ENCODE results near the gene CYGB.

The CYGB gene

GRCh38 chr17:76575570-76575969 lies 38.1 kb upstream of the CYGB start:
- Histone ChIP-seq H3K9me3 (ENCODE audit: control insufficient read depth, insufficient read depth, low read length) (no peaks in the 10 kb centered on the region), H3K27me3 (ENCODE audit: control insufficient read depth, insufficient read depth, low read length) (peaks cover 8% of the 10 kb centered on the region), H3K4me3 (ENCODE audit: low read depth, low read length) (no peak overlapping the region), H3K4me1 (ENCODE audit: control insufficient read depth, insufficient read depth, low read length) (no peaks in the 10 kb centered on the region), H3K36me3 (ENCODE audit: control insufficient read depth, insufficient read depth, low read length) (no peaks in the 10 kb centered on the region), H3K9ac (ENCODE audit: low read depth, low read length) (no peak overlapping the region)

GRCh38 chr17:76574166-76574565 lies 36.7 kb upstream of the CYGB start:
- Histone ChIP-seq H3K36me3 (ENCODE audit: control insufficient read depth, insufficient read depth, low read length) (no peaks in the 10 kb centered on the region), H3K4me3 (ENCODE audit: low read depth, low read length) (no peak overlapping the region), H3K9me3 (ENCODE audit: control insufficient read depth, insufficient read depth, low read length) (no peaks in the 10 kb centered on the region), H3K9ac (ENCODE audit: low read depth, low read length) (no peak overlapping the region), H3K4me1 (ENCODE audit: control insufficient read depth, insufficient read depth, low read length) (peaks cover 5% of the 10 kb centered on the region), H3K27me3 (ENCODE audit: control insufficient read depth, insufficient read depth, low read length) (peaks cover 7% of the 10 kb centered on the region)

GRCh38 chr17:76573096-76573495 lies 35.6 kb upstream of the CYGB start:
- no peak overlapping the region for H3K9ac ChIP-seq (ENCODE audit: low read depth, low read length)
- H3K36me3 ChIP-seq (ENCODE audit: control insufficient read depth, insufficient read depth, low read length), result no peaks in the 10 kb centered on the region
- H3K4me1 ChIP-seq (ENCODE audit: control insufficient read depth, insufficient read depth, low read length), result peaks cover 8% of the 10 kb centered on the region
- no peaks in the 10 kb centered on the region for H3K9me3 ChIP-seq (ENCODE audit: control insufficient read depth, insufficient read depth, low read length)
- H3K4me3 ChIP-seq (ENCODE audit: low read depth, low read length), result no peak overlapping the region
- no peaks in the 10 kb centered on the region for H3K27me3 ChIP-seq (ENCODE audit: control insufficient read depth, insufficient read depth, low read length)

GRCh38 chr17:76572201-76572910 lies 34.8 kb upstream of the CYGB start:
- H3K9me3 ChIP-seq (ENCODE audit: control insufficient read depth, insufficient read depth, low read length), result no peaks in the 10 kb centered on the region

GRCh38 chr17:76570877-76571471 lies 33.5 kb upstream of the CYGB start:
- H3K4me1 ChIP-seq (ENCODE audit: control insufficient read depth, insufficient read depth, low read length), result peaks cover 18% of the 10 kb centered on the region
- H3K4me3 ChIP-seq (ENCODE audit: low read depth, low read length), result no peak overlapping the region
- no peaks in the 10 kb centered on the region for H3K27me3 ChIP-seq (ENCODE audit: control insufficient read depth, insufficient read depth, low read length)
- no peaks in the 10 kb centered on the region for H3K9me3 ChIP-seq (ENCODE audit: control insufficient read depth, insufficient read depth, low read length)
- no peak overlapping the region for H3K9ac ChIP-seq (ENCODE audit: low read depth, low read length)
- H3K36me3 ChIP-seq (ENCODE audit: control insufficient read depth, insufficient read depth, low read length), result peaks cover 4% of the 10 kb centered on the region

More at GRCh38 chr17:76572201-76572910, 34.8 kb upstream of the CYGB start:
- Histone ChIP-seq H3K4me3 (ENCODE audit: low read depth, low read length) (no peak overlapping the region), H3K4me1 (ENCODE audit: control insufficient read depth, insufficient read depth, low read length) (peaks cover 14% of the 10 kb centered on the region), H3K27me3 (ENCODE audit: control insufficient read depth, insufficient read depth, low read length) (no peaks in the 10 kb centered on the region), H3K36me3 (ENCODE audit: control insufficient read depth, insufficient read depth, low read length) (no peaks in the 10 kb centered on the region), H3K9ac (ENCODE audit: low read depth, low read length) (no peak overlapping the region)

GRCh38 chr17:76570457-76570856 lies 32.9 kb upstream of the CYGB start:
- Histone ChIP-seq H3K36me3 (ENCODE audit: control insufficient read depth, insufficient read depth, low read length) (peaks cover 8% of the 10 kb centered on the region), H3K9me3 (ENCODE audit: control insufficient read depth, insufficient read depth, low read length) (no peaks in the 10 kb centered on the region), H3K9ac (ENCODE audit: low read depth, low read length) (no peak overlapping the region), H3K4me1 (ENCODE audit: control insufficient read depth, insufficient read depth, low read length) (peaks cover 18% of the 10 kb centered on the region), H3K4me3 (ENCODE audit: low read depth, low read length) (no peak overlapping the region), H3K27me3 (ENCODE audit: control insufficient read depth, insufficient read depth, low read length) (no peaks in the 10 kb centered on the region)

GRCh38 chr17:76569607-76570279 lies 32.2 kb upstream of the CYGB start:
- H3K36me3 ChIP-seq (ENCODE audit: control insufficient read depth, insufficient read depth, low read length), result peaks cover 16% of the 10 kb centered on the region
- no peaks in the 10 kb centered on the region for H3K27me3 ChIP-seq (ENCODE audit: control insufficient read depth, insufficient read depth, low read length)
- H3K9me3 ChIP-seq (ENCODE audit: control insufficient read depth, insufficient read depth, low read length), result no peaks in the 10 kb centered on the region
- H3K4me3 ChIP-seq (ENCODE audit: low read depth, low read length), result no peak overlapping the region
- H3K9ac ChIP-seq (ENCODE audit: low read depth, low read length), result no peak overlapping the region
- H3K4me1 ChIP-seq (ENCODE audit: control insufficient read depth, insufficient read depth, low read length), result peaks cover 18% of the 10 kb centered on the region

GRCh38 chr17:76568811-76569221 lies 31.3 kb upstream of the CYGB start:
- Histone ChIP-seq H3K27me3 (ENCODE audit: control insufficient read depth, insufficient read depth, low read length) (no peaks in the 10 kb centered on the region), H3K4me3 (ENCODE audit: low read depth, low read length) (no peak overlapping the region), H3K9me3 (ENCODE audit: control insufficient read depth, insufficient read depth, low read length) (no peaks in the 10 kb centered on the region), H3K9ac (ENCODE audit: low read depth, low read length) (no peak overlapping the region), H3K4me1 (ENCODE audit: control insufficient read depth, insufficient read depth, low read length) (peaks cover 18% of the 10 kb centered on the region), H3K36me3 (ENCODE audit: control insufficient read depth, insufficient read depth, low read length) (peaks cover 19% of the 10 kb centered on the region)

- Histone ChIP-seq H3K4me3 (ENCODE audit: low read depth, low read length) (no peak overlapping the region), H3K4me1 (ENCODE audit: control insufficient read depth, insufficient read depth, low read length) (peaks cover 18% of the 10 kb centered on the region), H3K9ac (ENCODE audit: low read depth, low read length) (no peak overlapping the region), H3K36me3 (ENCODE audit: control insufficient read depth, insufficient read depth, low read length) (peaks cover 21% of the 10 kb centered on the region), H3K9me3 (ENCODE audit: control insufficient read depth, insufficient read depth, low read length) (no peaks in the 10 kb centered on the region), H3K27me3 (ENCODE audit: control insufficient read depth, insufficient read depth, low read length) (no peaks in the 10 kb centered on the region)
These were observed 30.3 kb upstream of the CYGB start for GRCh38 chr17:76567634-76568432.

- Histone ChIP-seq H3K9me3 (ENCODE audit: control insufficient read depth, insufficient read depth, low read length) (no peaks in the 10 kb centered on the region), H3K4me3 (ENCODE audit: low read depth, low read length) (no peak overlapping the region), H3K9ac (ENCODE audit: low read depth, low read length) (no peak overlapping the region), H3K36me3 (ENCODE audit: control insufficient read depth, insufficient read depth, low read length) (peaks cover 26% of the 10 kb centered on the region), H3K4me1 (ENCODE audit: control insufficient read depth, insufficient read depth, low read length) (peaks cover 18% of the 10 kb centered on the region), H3K27me3 (ENCODE audit: control insufficient read depth, insufficient read depth, low read length) (no peaks in the 10 kb centered on the region)
These were observed 29.5 kb upstream of the CYGB start for GRCh38 chr17:76566988-76567431.

- H3K4me1 ChIP-seq (ENCODE audit: control insufficient read depth, insufficient read depth, low read length), result peaks cover 19% of the 10 kb centered on the region
- no peaks in the 10 kb centered on the region for H3K27me3 ChIP-seq (ENCODE audit: control insufficient read depth, insufficient read depth, low read length)
- H3K9ac ChIP-seq (ENCODE audit: low read depth, low read length), result no peak overlapping the region
- H3K4me3 ChIP-seq (ENCODE audit: low read depth, low read length), result no peak overlapping the region
- H3K9me3 ChIP-seq (ENCODE audit: control insufficient read depth, insufficient read depth, low read length), result no peaks in the 10 kb centered on the region
- H3K36me3 ChIP-seq (ENCODE audit: control insufficient read depth, insufficient read depth, low read length), result peaks cover 30% of the 10 kb centered on the region
These were observed 29.1 kb upstream of the CYGB start for GRCh38 chr17:76566613-76566943.

All from iPS-15b (cell line).